GM18873 (cell line): ENCODE data around the gene ACTR3C.

Source experiments
- ATAC-seq: cut with Tn5 transposase; IDR thresholded peaks from one replicate; pipeline ENCODE4 v1.9.1; 2021; ENCODE audit warnings: mild to moderate bottlenecking, moderate library complexity, moderate number of reproducible peaks; ENCODE audit not compliant: unreplicated experiment, low FRiP score

The ACTR3C gene

GRCh38 chr7:150359622-150360362 lies 36.4 kb upstream of the ACTR3C start:
- ATAC-seq: no peak

- no peak for ATAC-seq
Observed at GRCh38 chr7:150358988-150359621, 35.8 kb upstream of the ACTR3C start.

GRCh38 chr7:150358433-150358832 lies 35.1 kb upstream of the ACTR3C start:
- no peak for ATAC-seq

- ATAC-seq: no peak
Observed at GRCh38 chr7:150357771-150358427, 34.6 kb upstream of the ACTR3C start.

GRCh38 chr7:150357270-150357669 lies 33.9 kb upstream of the ACTR3C start:
- ATAC-seq: no peak

- no peak for ATAC-seq
Observed at GRCh38 chr7:150356265-150356897, 33.0 kb upstream of the ACTR3C start.

GRCh38 chr7:150355666-150356059 lies 32.3 kb upstream of the ACTR3C start:
- no peak for ATAC-seq

- ATAC-seq: no peak
Observed at GRCh38 chr7:150351587-150352194, 28.3 kb upstream of the ACTR3C start.

- ATAC-seq: no peak
Observed at GRCh38 chr7:150346922-150347321, 23.6 kb upstream of the ACTR3C start.

GRCh38 chr7:150345012-150345411 lies 21.7 kb upstream of the ACTR3C start:
- ATAC-seq: no peak

GRCh38 chr7:150344299-150344698 lies 21.0 kb upstream of the ACTR3C start:
- ATAC-seq: no peak

- ATAC-seq: no peak
Observed at GRCh38 chr7:150343225-150343624, 19.9 kb upstream of the ACTR3C start.

- no peak for ATAC-seq
Observed at GRCh38 chr7:150342121-150342408, 18.7 kb upstream of the ACTR3C start.

GRCh38 chr7:150341263-150342120 lies 18.1 kb upstream of the ACTR3C start, which contains the start of gene RARRES2:
Gene RARRES2, minus strand, starts transcription at chr7:150341629. Its CDS starts 1,020 bp downstream, at chr7:150340609.
- ATAC-seq: no peak

GRCh38 chr7:150340875-150341262 lies 17.5 kb upstream of the ACTR3C start:
- ATAC-seq: no peak

GRCh38 chr7:150340024-150340749 lies 16.8 kb upstream of the ACTR3C start:
- no peak for ATAC-seq

- no peak for ATAC-seq
Observed at GRCh38 chr7:150339409-150339809, 16.1 kb upstream of the ACTR3C start.

GRCh38 chr7:150338166-150338829 lies 15.0 kb upstream of the ACTR3C start:
- ATAC-seq: no peak

- ATAC-seq: no peak
Observed at GRCh38 chr7:150337659-150338081, 14.3 kb upstream of the ACTR3C start.
